ENCODE results near the gene A2M.
"Not testable (repeated sequence)": the region's sequence is repeated elsewhere in the genome, so short reads cannot be mapped to it uniquely, and the experiment has no call there.

The A2M gene

DNA sequence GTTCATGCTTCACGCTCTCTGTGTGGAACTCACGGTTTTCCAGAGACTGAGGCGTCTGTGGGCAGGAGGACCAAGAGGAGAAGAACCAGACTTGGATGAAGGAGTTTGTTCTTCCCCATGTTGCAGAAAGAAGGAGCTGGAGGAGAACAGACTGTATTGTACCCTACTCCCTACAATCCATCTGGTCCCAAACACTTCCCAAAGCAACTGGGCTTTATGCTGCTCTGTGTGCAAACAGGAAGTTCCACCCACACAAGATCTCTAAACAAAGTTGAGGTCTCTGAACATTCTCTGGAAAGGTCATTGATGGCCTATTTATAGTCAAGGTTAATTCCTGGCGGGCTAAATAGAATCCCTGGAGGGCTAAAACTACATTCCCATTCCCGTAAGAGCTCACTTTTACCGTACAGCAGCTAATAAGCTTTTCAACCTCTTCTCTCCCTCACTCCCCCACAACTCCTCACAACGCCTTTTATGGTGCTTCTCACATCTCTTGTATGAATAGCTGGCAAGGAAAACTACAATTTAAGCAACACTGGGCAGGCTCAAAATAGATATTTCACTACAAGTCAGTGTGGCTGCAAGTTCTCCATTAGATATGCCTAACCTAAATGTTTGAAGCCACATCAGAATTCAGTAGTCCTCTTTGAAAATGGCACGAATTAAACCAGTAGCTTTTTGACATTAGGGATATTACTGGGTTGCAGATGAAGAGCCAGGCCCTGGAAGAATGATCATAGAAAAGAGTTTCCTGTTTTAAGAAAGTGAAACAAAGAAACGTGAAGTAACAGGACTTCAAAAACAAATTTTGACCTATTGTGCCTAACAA is at the start of gene A2M:
TSS of gene A2M (minus strand) at position 189 of the 829 bp plus-strand sequence. CDS start at position 119, 70 bp downstream.
- DNase-seq, result no peak

DNA sequence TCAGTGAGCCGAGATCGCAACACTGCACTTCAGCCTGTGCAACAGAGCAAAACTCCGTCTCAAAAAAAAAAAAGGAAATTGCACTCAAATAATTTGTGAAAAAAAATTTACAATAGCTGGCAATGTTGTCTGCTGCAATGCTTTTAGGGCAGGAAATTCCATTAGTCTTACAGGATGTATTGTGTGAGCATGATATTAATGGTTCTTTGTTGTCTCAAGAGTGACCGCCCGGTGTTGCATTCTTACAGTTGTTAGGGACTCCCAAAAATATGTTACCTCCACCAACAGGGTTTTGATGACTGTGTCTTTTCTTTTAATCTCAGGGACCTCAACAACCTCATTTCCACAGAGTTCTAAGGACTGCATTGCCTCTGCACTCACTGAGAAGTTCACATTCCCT is 47.7 kb upstream of the A2M start:
- no peak for DNase-seq

DNA sequence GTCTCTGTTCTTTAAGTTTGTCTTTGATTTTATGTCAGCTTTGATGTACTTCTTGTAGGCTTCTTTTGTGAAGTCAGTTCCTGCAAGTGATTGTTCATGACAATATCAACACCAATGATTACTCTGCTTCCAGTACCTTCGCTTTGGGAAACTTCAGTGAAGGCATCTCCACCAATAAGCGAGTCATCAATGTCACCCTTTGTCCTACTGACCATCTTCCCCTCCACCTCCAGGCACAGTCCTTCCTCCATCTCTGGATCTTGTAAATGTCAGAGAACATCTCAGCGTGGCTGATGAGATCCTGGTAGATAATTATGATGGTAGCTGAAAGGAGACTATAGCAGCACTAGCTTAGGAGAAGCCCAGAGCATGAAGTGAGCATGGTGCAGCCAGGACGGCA is 40.4 kb upstream of the A2M start:
- no peak for DNase-seq

DNA sequence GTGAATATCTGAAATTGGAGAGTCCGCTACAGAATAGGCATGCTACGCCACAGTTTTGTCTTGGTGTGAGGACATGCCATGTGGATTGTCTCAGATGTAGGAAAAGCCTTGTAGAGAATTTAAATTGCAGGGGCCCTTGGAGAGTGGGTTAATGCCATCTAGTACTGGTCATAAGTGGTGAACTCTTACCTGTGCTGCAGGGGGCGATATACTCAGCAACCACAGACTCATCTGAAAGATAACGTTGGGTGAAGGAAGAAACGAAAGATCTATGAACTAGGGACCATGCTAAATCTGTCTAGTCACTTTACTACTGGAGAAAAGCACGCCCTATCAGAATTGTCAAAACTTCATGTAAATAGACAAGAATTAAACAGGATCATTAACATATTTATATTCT is 33.7 kb upstream of the A2M start:
- no peak for DNase-seq

DNA sequence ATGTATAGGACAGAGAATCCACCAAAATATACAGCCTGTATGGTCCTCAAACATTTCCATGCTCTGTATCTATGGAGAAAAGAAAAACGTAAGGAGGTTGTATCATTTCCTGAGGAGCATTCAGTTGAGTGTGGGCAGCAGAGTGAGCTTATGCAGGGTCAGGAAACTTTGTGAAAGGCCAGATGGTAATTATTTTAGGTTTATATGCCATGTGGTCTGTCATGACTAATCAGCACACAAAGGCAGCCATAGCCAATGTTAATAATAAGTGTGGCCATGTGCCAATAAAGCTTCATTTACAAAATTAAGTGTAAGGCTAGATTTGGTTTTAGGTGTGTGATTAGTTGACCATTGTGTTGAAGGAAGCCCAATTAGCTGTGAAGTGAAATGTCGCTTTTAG is 33.2 kb upstream of the A2M start:
- DNase-seq, result no peak

DNA sequence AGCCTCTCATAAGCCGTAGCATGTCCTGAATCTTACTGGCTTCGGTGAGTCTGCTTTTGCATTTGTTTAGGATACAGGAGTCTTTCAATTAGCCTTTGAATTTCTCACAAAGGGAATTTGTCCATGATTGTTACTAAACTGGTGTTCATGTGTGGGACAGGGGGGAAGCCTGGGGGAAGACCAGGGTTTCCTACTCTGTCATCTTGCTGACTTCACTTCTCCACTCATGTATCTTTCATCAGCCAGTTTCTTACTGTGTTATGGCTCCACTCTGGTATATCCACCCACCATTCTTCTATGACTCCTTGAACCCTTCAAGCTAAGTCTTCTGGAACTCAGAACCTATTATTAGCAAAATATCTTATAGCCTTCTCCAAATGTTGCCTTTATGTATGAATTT is 31.7 kb upstream of the A2M start:
- no peak for DNase-seq

DNA sequence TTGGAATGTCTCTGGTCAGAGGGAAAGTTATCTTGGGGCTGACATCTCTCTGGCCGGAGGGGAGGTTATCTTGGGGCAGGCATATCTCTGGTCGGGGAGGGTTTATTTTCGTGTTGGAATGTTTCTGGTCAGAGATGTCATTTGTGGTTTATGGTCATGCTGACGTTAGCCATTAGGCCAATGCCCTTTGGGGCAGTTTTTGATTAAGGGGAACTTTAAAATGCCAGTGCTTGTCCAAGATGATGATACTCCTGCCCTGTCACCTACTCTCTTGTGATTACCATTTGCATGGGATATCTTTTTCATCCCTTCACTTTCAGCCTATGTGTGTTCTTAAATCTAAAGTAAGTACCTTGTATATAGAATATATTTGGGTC is 29.0 kb upstream of the A2M start:
- DNase-seq, result no peak

DNA sequence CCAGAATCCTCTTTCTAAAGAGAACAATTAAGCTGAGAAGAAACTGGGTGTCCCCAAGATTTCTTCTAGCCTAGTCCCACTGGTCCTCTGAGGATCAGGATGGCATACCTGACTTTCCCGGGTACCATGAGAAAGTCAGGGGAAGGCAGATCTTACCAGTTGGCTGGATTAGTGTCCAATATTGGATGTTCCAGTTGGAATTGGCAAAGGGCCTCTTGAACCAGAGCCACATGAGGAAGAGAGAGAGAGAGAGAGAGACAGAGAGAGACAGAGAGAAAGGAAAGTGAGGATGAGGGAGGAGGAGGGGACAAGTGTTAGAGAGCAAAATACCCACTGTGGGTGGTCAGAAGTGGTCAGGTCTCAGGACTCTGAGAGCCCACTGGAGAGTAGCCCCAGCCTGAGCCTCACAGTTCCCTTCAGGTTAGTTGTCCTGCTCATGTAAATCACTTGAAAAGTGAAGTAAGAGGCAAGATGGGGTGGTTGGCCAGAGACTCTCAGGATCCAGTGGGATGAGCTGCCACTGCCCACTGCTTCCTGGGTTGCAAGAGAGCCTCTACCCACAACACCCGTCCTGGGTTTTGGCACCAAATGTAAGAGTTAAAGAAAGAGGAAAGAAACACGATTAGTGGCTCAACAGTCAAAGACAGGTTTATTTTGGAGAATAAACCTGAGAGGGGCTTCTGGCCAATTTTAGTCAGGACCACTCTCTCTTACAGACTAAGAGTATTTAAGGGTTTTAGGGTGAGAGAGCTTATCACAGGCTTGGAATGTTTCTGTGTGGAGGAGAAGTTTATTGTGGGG is 28.4 kb upstream of the A2M start:
- no peak for DNase-seq

DNA sequence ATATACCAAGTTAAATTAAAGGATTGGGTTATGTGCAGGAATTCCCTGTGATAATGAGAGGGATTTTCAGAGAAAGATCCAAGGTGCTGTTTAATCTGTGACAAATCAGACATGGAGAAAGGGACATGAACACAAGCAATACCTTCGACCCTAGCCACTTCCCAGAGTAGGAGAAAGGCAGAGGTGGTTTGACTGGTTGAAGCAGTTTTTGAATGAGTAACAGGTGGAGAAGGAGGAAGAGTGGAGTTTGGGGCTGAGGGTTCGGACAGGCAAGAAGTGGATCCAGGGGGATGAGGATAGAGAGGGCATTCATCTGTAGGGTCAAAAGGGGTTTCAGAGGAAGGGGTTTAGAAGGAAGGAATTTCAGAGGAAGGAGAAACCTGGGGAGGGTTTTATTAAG is 27.4 kb upstream of the A2M start:
- no peak for DNase-seq

DNA sequence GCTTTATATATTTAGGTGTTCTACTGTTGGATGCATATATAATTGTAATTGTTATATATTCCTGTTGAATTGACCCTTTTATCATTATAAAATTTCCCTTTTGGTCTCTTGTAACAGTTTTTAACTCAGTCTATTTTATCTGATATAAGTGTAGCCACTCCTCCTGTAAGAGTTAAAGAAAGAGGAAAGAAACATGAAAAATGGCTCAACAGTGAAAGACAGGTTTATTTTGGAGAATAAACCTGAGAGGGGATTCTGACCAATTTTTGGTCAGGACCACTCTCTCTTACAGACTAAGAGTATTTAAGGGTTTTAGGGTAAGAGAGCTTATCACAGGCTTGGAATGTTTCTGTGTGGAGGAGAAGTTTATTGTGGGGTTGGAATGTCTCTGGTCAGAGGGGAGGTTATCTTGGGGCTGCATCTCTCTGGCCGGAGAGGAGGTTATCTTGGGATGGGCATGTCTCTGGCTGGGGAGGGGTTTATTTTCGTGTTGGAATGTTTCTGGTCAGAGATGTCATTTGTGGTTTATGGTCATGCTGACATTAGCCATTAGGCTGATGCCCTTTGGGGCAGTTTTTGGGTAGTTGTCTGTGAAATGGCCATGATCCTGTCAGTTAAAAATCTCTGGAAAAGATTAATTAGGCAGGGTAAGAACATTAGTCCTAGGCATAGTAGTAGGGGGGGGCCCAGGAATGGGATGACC is 24.0 kb upstream of the A2M start:
- DNase-seq, result not testable (repeated sequence)

DNA sequence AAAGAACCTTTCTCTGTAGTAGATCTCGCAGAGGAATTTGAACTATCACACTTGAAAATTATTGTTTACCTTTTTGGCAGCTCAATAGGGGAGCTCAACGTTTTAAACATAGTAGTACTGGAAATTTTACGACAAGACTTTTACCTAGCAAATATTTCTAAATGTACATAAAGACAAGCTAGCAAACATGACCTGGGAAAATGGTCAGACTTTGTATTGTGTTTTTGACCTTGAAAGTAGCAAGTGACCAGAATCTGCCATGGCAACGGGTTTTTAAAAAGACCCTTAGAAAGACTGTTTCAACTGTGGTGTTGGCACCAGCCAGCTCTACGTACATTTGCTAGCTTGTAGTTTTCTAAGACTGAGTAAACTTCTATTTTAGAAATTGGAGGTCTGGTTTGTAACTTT is 20.2 kb upstream of the A2M start:
- DNase-seq, result no peak

DNA sequence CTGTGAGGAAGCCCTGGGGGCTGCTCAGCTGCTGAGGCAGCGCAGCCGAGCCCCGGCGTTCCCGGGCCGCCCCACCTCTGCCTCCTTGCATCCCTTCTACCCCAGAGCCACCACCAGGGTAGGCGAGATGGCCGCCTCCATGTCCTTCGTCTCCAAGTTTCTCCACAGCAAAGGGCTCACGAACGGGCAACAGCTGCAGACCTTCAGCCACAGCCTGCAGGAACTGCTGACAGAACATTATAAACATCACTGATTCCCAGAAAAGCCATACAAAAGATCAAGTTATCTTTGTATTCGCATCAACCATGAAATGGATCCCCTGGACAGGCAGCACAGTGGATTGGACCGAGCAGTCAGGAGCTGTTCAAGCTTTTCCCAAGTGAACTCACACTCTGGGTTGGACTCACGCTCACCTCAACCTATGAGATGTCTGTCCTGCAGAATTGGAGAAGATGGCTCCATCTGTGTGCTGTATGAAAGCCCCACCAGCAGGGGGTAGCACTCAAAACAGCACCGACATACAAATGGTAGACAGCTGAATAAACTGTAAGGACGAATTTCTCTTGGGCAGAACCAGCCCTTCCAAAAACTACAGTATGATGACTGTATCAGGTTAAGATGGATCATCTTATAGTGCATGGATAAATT is 19.4 kb upstream of the A2M start:
- DNase-seq, result no peak

DNA sequence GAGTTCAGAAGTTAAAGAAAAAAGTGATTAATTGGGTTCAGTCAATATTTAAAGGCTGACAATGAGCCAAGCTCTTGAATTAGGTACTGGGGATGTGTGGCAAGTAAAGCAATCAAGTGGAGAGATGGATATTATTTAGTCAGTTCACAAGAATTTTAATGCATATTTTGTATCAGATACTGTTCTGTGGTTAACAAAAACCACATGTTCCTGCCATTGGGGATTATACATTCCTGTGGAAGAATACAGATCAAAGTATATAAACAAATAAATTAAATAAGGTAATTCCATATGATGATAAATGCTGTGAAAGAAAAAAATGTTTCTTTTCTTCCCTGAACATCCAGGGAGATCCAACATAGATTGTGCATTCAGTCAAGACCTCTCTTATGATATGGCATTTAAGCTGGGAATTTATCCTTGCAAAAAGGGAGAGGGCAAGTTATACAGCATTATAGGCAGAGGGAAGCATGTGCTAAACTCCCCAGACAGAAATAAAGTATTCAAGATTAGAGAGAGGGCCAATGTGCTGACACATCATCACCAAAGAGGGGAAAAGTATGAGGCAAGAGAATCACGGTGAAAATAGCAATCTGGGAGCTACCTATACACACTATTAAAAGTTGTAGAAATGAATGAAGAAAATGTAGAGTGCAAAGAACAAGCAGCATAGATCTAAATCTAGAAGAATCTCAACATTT is 17.6 kb upstream of the A2M start:
- DNase-seq, result no peak

DNA sequence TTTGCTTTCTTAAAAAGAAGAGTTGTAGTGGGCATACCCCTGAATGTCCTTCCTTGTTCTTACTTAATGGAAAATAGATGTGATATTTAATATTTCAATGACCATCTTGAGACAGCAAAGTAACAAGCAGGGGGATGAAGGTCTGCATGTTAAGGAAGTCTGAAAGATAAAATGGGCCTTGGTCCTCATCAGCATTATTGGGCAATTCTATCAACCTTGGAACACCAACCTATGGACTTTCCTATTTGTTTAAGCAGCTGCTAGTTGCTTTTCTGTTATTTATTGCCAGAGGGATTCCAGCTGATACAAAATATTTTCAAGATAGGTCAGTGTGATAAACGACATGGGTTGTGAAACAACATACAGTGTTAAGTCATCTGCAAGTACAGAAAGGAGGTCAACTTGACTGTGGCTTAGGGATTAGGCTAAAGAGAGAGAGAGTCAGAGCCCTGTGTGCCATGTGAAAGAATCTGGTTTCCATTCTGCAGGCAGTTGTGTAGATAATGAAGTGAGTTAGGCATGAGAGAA is 16.4 kb upstream of the A2M start:
- DNase-seq, result no peak

DNA sequence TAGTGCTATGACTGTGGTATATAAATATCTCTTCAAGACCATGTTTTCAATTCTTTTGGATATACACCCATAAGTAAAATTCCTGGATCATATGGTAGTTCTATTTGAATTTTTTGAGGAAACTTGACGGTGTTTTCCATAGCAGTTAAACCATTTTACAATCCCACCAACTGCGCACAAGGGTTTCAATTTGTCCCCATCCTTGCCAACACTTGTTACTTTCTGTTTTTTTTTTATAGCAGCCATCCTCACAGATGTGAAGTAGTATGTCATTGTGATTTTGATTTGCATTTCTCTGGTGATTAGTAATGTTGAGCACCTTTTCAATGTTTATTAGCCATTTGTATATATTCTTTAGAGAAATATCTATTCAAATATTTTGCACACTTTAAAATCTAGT is 14.5 kb upstream of the A2M start:
- DNase-seq, result no peak

DNA sequence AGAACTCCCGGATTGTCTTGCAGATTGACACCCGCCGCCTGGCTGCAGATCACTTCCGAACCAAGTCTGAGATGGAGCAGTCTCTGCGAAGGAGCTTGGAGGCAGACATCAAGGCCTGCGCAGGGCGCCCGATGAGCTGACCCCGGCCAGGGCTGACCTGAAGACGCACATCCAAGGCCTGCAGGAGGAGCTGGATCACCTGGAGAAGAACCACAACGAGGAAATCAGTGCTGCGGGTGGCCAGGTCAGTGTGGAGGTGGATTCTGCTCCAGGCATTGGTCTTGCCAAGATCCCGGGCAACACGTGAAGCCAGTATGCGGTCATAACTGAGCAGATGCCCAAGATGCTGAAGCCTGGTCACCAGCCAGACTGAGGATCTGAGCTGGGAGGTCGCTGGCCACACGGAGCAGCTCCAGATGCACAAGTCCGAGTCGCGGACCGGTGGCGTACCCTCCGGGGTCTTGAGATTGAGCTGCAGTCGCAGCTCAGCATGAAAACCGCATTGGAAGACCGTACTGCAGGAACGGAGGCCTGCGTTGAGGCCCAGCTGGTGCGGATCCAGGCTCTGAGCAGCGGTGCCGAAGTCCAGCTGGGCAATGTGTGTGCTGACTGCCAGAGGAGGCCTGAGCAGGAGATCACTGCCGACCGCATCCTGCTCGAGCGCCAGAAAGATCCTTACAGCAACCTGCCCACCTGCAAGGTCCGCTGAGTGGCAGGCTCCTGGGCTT is 12.4 kb upstream of the A2M start:
- no peak for DNase-seq

DNA sequence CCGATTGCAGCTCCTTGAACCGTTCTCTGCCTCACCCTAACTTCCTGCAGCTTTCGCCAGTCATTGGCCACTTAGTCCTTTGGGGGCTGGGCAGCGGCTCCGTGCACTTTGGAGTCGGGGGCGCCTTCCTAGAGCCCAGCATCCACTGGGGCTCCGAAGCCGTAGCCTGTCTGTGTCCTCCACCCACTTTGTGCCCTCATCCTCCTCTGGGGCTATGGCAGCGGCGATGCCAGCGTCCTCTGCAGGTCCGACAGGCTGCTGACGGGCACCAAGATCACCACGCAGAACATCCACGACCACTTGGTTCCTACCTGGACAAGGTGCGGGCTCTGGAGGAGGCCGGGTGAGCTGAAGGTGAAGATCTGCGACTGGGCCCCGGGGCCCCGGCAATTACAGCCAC is 11.8 kb upstream of the A2M start:
- no peak for DNase-seq

DNA sequence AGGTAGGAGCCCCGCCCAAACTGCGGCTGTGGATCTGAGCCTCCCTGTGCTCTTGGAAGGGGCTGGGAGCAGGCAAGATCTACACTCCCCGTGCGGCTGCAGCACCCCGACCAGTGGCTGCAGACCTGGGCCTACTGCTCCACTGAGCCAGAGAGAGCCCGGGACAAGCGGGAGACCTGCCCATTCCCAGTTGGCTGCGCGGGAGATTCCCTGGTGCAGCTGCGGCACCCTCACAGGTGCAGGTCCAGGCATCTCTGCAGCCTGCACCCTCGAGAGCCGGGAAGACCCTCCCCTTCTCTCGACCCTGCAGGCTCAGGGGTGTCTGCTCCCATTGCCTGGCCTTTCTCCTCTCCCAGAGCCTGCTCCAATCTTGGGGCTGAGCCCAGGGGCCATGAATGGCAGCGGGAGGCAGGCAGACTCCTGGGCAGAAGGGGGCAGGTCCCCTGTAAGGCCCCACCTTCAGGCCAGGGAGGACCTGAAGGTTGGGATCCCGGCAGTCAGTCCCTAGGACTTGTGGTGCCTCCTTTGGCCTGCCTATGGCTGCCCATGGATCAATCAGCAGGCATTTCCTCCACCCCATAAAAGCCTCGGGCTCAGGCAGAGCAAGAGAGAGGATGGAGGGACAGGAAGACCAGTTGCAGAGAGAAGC is 8.8 kb upstream of the A2M start:
- DNase-seq, result no peak

DNA sequence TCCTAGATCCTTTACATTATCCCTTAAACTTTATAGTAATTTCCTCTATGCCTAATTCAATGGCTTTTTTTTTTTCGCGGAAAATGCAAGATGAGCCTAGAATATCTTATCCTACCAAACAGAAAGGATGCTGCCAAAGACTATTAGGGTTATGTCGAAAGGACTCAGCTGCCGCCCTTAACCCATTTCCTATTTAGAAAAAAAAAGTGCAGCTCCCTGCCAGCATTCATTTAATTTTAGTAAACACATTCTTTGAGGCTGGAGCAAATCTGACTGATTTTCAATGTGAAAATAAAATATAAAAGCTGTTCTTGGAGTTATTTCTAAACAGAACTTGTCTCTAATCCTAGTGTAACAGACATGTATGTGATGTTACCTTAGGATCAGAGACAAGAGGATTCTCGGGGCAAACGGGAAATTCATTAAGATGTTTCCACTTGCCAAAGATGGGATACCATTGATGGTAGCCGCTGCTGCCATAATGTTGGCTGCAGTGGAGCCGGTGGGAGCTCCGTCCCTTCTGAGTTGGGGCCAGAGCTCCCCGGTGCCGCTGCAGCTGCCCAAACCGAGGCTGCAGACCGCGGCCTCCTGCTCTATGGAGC is 8.2 kb upstream of the A2M start:
- no peak for DNase-seq

DNA sequence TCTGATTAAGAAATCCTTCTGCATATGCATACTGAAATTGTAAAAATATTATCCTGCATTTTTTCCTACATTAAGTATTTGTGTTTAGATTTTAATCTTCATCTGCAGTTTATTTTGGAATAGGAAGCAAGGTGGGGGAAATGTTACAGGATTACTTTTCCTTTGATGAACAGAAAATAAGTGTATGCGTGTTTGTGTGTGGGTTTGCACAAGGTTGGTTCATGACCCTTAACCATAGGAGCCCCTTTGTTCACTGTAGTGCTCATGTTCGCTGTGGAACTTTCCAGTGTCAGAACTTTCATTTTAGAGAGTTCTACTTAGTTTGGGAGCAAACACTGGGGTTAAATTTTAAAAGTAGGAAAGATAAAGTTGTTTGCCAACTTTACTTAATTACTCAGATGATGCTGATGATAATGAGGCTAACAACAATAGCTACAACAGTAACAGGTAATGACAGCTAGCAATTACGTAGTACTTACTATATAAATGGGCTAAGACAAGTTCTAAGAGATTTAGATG is 6.4 kb upstream of the A2M start:
- no peak for DNase-seq
